Parathyroid adenoma (tissue), 2 donors: ENCODE data around the gene FBXL2.

Experiments
- H2AFZ ChIP-seq: fragments of 300-600 bp; sonication (generic); one replicate; pipeline ENCODE4 v1.7.0; 2017; ENCODE audit warnings: antibody characterized with exemption, mild to moderate bottlenecking
- H3K27ac ChIP-seq: fragments of 300-600 bp; sonication (generic); one replicate; pipeline ENCODE4 v1.7.0; 2017
- H3K27me3 ChIP-seq: fragments of 300-600 bp; sonication (generic); one replicate; pipeline ENCODE4 v1.7.0; 2017; ENCODE audit warnings: low read length; ENCODE audit not compliant: control insufficient read depth, insufficient read depth
- H3K36me3 ChIP-seq: fragments of 300-600 bp; sonication (generic); one replicate; pipeline ENCODE4 v1.7.0; 2017; ENCODE audit warnings: low read length; ENCODE audit not compliant: control insufficient read depth, insufficient read depth
- H3K4me1 ChIP-seq: fragments of 300-600 bp; sonication (generic); one replicate; pipeline ENCODE4 v1.7.0; 2017; ENCODE audit warnings: control low read depth
- H3K4me2 ChIP-seq: fragments of 300-600 bp; sonication (generic); one replicate; pipeline ENCODE4 v1.7.0; 2017; ENCODE audit warnings: low read length
- H3K4me3 ChIP-seq: fragments of 300-600 bp; sonication (generic); one replicate; pipeline ENCODE4 v1.7.0; 2017; ENCODE audit warnings: low read depth, low read length
- H3K79me2 ChIP-seq: fragments of 300-600 bp; sonication (generic); one replicate; pipeline ENCODE4 v1.7.0; 2017; ENCODE audit warnings: control low read depth
- H3K9ac ChIP-seq: fragments of 300-600 bp; sonication (generic); one replicate; pipeline ENCODE4 v1.7.0; 2017; ENCODE audit warnings: mild to moderate bottlenecking
- H3K9me3 ChIP-seq: fragments of 300-600 bp; sonication (generic); one replicate; pipeline ENCODE4 v1.7.0; 2017; ENCODE audit warnings: low read length; ENCODE audit not compliant: control insufficient read depth
- CTCF ChIP-seq: fragments of 300-600 bp; sonication (generic); IDR thresholded peaks from one replicate; pipeline ENCODE4 v1.7.0; 2017; ENCODE audit warnings: antibody characterized with exemption, mild to moderate bottlenecking
- donor health status: primary hyperparathyroidism.

FBXL2 gene

GRCh38 chr3:33246786-33247185 lies 30.5 kb upstream of the FBXL2 start:
- Histone ChIP-seq H3K27me3 (no peaks in the 10 kb centered on the region), H2AFZ (no peak overlapping the region), H3K9me3 (no peaks in the 10 kb centered on the region), H3K36me3 (no peaks in the 10 kb centered on the region), H3K27ac (no peak overlapping the region), H3K4me2 (no peak overlapping the region), H3K4me3 (no peak overlapping the region), H3K9ac (no peak overlapping the region), H3K79me2 (no peaks in the 10 kb centered on the region), H3K4me1 (no peaks in the 10 kb centered on the region)
- TF ChIP-seq CTCF, result no peak

DNA sequence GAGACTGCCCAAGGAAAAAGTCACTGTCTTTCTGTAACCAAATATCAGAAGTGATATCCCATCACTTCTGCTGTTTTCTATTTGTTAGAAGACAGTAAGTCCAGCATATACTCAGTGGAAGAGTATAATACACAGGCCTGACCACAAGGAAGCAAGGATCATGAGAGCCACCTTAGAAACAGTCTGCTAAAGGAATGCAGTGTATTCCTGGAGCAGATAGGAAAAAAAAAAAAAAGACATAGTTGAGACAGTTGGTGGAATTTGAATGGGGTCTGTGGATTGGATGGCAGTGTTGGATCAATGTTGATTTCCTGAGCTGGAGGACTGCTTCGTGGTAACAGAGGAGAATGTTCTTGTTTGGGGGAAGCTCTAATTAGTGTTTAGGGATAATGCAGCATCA lies 26.5 kb upstream of the FBXL2 start:
- no peak for TF ChIP-seq CTCF

DNA sequence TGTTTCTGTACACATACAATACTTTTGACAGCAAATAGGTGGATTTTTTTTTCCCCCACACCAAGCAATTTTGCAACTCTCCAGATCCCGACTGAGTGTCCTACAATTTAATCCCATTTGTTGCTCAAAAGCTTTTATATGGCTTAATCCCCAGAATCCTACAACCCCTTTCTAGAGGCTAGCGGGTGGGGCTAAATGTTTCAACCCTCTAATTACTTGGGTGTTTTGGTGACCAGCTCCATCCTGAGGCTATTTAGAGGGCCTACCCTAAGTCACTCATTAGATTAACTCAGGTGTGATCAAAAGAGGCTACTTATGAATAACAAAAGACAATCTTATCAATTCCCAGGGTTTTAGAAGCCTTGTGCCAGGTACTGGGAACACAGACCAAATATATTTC lies 21.0 kb upstream of the FBXL2 start:
- no peaks in the 10 kb centered on the region for H3K9me3 ChIP-seq
- H3K36me3 ChIP-seq, result no peaks in the 10 kb centered on the region
- H3K79me2 ChIP-seq, result no peaks in the 10 kb centered on the region
- TF ChIP-seq CTCF, result no peak
- H3K4me3 ChIP-seq, result no peak overlapping the region
- no peak overlapping the region for H3K27ac ChIP-seq
- H3K27me3 ChIP-seq, result no peaks in the 10 kb centered on the region
- H2AFZ ChIP-seq, result no peak overlapping the region
- H3K4me2 ChIP-seq, result no peak overlapping the region
- H3K9ac ChIP-seq, result no peak overlapping the region
- no peaks in the 10 kb centered on the region for H3K4me1 ChIP-seq

More for the DNA sequence above, 26.5 kb upstream of the FBXL2 start:
- no peak overlapping the region for H3K9ac ChIP-seq
- H3K4me2 ChIP-seq, result no peak overlapping the region
- no peak overlapping the region for H2AFZ ChIP-seq
- no peaks in the 10 kb centered on the region for H3K4me1 ChIP-seq
- no peaks in the 10 kb centered on the region for H3K36me3 ChIP-seq
- no peaks in the 10 kb centered on the region for H3K9me3 ChIP-seq
- no peak overlapping the region for H3K27ac ChIP-seq
- H3K79me2 ChIP-seq, result no peaks in the 10 kb centered on the region
- H3K4me3 ChIP-seq, result no peak overlapping the region
- H3K27me3 ChIP-seq, result no peaks in the 10 kb centered on the region

DNA sequence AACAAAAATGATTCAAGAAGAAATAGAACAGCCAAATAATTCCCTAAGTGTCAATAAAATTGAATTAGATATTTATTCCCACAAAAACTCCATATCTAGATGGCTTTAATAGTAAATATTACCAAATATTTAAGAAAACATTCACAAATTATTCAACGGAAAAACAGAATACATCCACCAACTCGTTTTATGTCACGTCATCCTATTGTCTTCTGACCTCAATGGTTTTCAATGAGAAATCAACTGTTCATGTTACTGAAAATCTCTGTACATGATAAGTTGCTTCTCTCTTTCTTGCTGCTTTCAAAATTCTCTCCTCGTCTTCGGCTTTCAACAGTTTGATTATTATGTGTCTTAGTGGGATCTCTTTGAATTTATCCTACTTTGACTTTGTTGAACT lies 17.1 kb upstream of the FBXL2 start:
- H3K9me3 ChIP-seq, result no peaks in the 10 kb centered on the region
- no peaks in the 10 kb centered on the region for H3K4me1 ChIP-seq
- H3K79me2 ChIP-seq, result no peaks in the 10 kb centered on the region
- H3K27ac ChIP-seq, result no peak overlapping the region
- H3K9ac ChIP-seq, result no peak overlapping the region
- no peak for TF ChIP-seq CTCF
- no peaks in the 10 kb centered on the region for H3K27me3 ChIP-seq
- no peaks in the 10 kb centered on the region for H3K36me3 ChIP-seq
- H3K4me3 ChIP-seq, result no peak overlapping the region
- no peak overlapping the region for H2AFZ ChIP-seq
- H3K4me2 ChIP-seq, result no peak overlapping the region

GRCh38 chr3:33269385-33269784 lies 7.9 kb upstream of the FBXL2 start:
- Histone ChIP-seq H3K9ac (no peak overlapping the region), H3K36me3 (no peaks in the 10 kb centered on the region), H3K27ac (no peak overlapping the region), H3K4me2 (no peak overlapping the region), H3K27me3 (no peaks in the 10 kb centered on the region), H3K4me1 (no peaks in the 10 kb centered on the region), H3K9me3 (no peaks in the 10 kb centered on the region), H3K79me2 (no peaks in the 10 kb centered on the region), H3K4me3 (no peak overlapping the region), H2AFZ (no peak overlapping the region)
- TF ChIP-seq CTCF, result no peak
